HUES64 (cell line): ENCODE results near the gene PANK1.
"Not testable (repeated sequence)": the region's sequence is repeated elsewhere in the genome, so short reads cannot be mapped to it uniquely, and the experiment has no call there.

Source experiments
- H3K27ac ChIP-seq: 2 replicates; pipeline ENCODE4 v1.7.0; 2013; ENCODE audit warnings: low read depth, low read length, inconsistent platforms
- H3K27me3 ChIP-seq: 2 replicates; pipeline ENCODE4 v1.6.1; 2013; ENCODE audit warnings: mild to moderate bottlenecking, low read length; ENCODE audit not compliant: insufficient read depth
- H3K36me3 ChIP-seq: 2 replicates; pipeline ENCODE4 v1.6.1; 2013; ENCODE audit warnings: mild to moderate bottlenecking, low read length; ENCODE audit not compliant: insufficient read depth
- H3K4me1 ChIP-seq: 2 replicates; pipeline ENCODE4 v1.6.1; 2013; ENCODE audit warnings: mild to moderate bottlenecking, low read length, moderate library complexity; ENCODE audit not compliant: insufficient read depth
- H3K4me3 ChIP-seq: 2 replicates; pipeline ENCODE4 v1.5.1; 2013; ENCODE audit warnings: mild to moderate bottlenecking, low read length, moderate library complexity
- H3K9ac ChIP-seq: 2 replicates; pipeline ENCODE4 v1.6.1; 2013; ENCODE audit warnings: mild to moderate bottlenecking, low read depth, low read length
- H3K9me3 ChIP-seq: 2 replicates; pipeline ENCODE4 v1.6.1; 2013; ENCODE audit warnings: low read depth, low read length; ENCODE audit not compliant: insufficient read depth
- WGBS: fragments of 150-250, 120-280 bp; methylation state at CpG from one replicate; pipeline ENCODE4 v1.1.7; 2013; ENCODE audit warnings: missing lambda C conversion rate; 5-methylcytosine and 5-hydroxymethylcytosine counted together

PANK1 gene

DNA sequence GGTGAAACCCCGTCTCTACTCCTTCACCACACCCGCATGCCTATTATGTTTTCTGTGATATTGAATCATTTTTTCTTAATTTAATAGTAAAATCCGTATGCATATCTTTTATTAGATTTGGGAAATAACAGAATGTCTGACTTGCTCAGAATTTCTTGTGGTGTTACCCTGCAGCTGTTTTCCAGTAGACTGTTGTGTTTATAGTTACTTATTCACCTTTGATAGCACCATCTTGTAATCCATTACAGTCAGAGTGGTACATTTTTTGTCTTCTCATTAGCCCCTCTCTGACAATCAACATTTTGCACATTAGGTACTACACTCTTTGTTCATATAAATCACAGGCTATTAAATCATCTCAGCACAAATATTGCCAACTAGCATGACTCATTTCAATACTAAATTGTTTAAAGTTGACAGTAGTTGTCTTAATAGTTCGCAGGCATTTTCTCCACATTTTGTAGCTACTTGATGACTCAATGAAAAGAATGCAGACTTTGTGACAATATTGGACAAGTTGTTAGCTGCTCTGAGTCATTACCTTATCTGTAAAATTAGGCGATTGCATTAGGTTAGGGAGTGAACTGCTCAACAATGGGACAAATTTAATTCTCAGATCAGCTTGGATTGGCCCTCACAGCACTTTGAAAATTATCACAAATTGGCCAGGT, 91.8 kb downstream of the PANK1 start:
- Histone ChIP-seq H3K27ac (no peak overlapping the region), H3K9me3 (no peaks in the 10 kb centered on the region), H3K4me3 (no peak overlapping the region), H3K27me3 (no peaks in the 10 kb centered on the region), H3K36me3 (no peaks in the 10 kb centered on the region), H3K9ac (no peak overlapping the region), H3K4me1 (no peaks in the 10 kb centered on the region)
- WGBS = 91% methylated on average over 3 of the region's 5 CpGs

DNA sequence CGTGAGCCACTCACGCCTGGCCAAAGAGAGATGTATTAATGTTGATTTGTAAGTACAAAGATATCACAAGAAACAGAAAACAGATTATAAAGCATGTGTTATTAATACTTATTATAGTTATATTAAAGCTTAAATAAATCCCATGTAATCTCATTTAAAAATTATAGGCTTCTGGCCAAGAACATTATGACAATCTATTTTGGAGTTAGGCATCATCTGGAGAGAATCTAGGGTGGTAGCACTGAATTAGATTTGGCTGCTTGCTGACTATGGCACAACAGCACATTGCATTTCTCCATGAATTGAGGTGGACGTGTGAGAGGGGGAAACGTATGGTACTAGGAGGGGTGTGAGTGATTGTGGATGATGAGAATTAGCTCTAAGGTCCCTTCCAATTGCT, 92.8 kb downstream of the PANK1 start:
- H3K36me3 ChIP-seq = no peaks in the 10 kb centered on the region
- 95% methylated on average over 3 of the region's 4 CpGs for WGBS
- no peaks in the 10 kb centered on the region for H3K27me3 ChIP-seq
- no peaks in the 10 kb centered on the region for H3K4me1 ChIP-seq
- H3K9ac ChIP-seq = no peak overlapping the region
- no peaks in the 10 kb centered on the region for H3K9me3 ChIP-seq
- H3K27ac ChIP-seq = no peak overlapping the region
- H3K4me3 ChIP-seq = no peak overlapping the region

DNA sequence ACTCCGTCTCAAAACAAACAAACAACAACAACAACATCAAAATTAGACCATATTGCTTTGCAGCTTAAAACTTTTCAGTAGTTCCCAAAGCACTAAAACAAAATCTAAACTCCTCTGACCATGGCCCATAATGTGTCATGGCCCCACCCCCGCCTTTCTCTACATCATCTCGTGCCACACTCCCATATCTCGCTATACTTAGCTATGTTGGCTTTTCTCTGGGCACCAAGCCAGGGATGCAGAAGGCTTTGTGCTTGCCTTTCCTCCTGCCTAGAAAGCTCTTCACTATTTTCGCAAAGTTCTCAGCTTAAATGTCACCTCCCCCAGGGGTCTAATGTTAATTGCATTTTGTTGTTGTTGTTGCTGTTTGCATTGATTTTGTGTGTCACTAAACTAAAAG, 94.5 kb downstream of the PANK1 start:
- Histone ChIP-seq H3K36me3 (no peaks in the 10 kb centered on the region), H3K4me3 (no peak overlapping the region), H3K4me1 (no peaks in the 10 kb centered on the region), H3K27ac (no peak overlapping the region), H3K9ac (no peak overlapping the region), H3K27me3 (no peaks in the 10 kb centered on the region), H3K9me3 (no peaks in the 10 kb centered on the region)
- WGBS = 90% methylated on average over 5 of the region's 5 CpGs

DNA sequence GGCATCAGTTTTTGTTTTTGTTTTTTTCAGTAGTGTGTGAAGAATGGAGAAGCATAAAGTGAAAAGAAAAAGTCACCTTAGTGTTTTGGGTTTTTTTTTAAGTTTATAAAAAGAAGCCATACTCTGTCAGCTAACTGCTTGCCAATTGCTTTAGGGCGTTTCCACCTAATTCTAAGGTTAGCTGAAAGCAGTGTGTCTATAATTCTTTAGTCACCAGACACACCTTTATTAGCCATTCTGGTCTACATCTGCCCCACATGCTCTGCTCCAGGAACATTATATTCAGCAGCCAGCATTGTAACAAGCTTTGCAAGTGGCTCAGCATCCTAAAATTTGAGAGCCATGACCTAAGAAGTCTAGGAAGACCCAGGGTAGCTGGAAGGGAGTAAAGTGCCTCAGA, 95.5 kb downstream of the PANK1 start:
- Histone ChIP-seq H3K27me3 (no peaks in the 10 kb centered on the region), H3K9ac (no peak overlapping the region), H3K36me3 (no peaks in the 10 kb centered on the region), H3K9me3 (no peaks in the 10 kb centered on the region), H3K4me1 (no peaks in the 10 kb centered on the region), H3K4me3 (no peak overlapping the region), H3K27ac (no peak overlapping the region)
- 100% methylated on average over 1 of the region's 1 CpG for WGBS

DNA sequence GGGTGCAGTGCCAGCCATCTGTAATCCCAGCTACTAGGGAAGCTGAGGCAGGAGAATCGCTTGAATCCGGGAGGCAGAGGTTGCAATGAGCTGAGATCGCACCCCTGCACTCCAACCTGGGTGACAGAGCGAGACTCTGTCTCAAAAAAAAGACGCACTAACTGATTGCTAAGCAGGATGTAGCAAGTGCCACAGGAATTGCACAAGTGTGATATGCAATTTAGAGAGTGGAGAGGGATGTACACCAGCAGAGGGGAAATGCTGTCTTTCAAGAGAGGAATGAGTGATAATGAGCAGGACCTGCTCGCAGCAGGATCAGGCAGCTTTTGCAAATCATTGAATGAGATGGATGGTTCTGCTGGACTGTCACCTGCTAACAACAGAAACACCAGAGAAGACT, 96.4 kb downstream of the PANK1 start:
- no peak overlapping the region for H3K27ac ChIP-seq
- no peak overlapping the region for H3K4me3 ChIP-seq
- H3K4me1 ChIP-seq = no peaks in the 10 kb centered on the region

DNA sequence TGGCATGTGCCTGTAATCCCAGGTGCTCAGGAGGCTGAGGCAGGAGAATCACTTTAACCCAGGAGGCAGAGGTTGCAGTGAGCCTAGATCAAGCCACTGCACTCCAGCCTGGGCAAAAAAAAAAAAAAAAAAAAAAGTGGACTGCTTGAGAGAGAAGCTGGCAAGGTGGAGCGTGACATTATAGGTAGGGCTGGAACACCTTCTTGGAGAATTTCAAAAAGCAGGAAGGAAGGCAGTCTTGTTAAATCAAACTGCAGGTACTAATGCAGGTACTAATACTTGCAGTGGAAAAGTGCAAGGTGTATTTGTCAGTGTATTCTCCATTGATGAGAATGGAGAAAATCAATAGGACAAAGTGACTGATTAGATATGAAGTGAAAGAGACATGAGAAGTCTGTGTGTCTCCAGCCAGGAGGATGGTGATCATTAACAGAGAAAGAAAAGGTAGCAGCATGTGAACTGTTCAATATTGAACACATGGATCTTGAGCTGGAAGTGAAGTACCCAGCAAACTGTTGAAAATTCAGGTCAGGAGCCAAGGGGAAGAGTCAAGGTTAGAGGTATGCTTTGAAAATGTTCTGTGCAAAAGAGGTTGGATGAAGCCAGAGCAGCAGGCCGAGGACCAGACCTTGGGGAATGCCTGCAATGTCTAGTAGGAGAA, 97.1 kb downstream of the PANK1 start:
- Histone ChIP-seq H3K36me3 (no peaks in the 10 kb centered on the region), H3K27me3 (no peaks in the 10 kb centered on the region), H3K9me3 (no peaks in the 10 kb centered on the region), H3K9ac (no peak overlapping the region), H3K27ac (no peak overlapping the region), H3K4me1 (no peaks in the 10 kb centered on the region), H3K4me3 (no peak overlapping the region)
- WGBS = 66% methylated on average over 2 of the region's 2 CpGs

More for the DNA sequence above, 96.4 kb downstream of the PANK1 start:
- no peak overlapping the region for H3K9ac ChIP-seq
- WGBS = 95% methylated on average over 6 of the region's 6 CpGs
- no peaks in the 10 kb centered on the region for H3K27me3 ChIP-seq
- H3K36me3 ChIP-seq = no peaks in the 10 kb centered on the region
- no peaks in the 10 kb centered on the region for H3K9me3 ChIP-seq

DNA sequence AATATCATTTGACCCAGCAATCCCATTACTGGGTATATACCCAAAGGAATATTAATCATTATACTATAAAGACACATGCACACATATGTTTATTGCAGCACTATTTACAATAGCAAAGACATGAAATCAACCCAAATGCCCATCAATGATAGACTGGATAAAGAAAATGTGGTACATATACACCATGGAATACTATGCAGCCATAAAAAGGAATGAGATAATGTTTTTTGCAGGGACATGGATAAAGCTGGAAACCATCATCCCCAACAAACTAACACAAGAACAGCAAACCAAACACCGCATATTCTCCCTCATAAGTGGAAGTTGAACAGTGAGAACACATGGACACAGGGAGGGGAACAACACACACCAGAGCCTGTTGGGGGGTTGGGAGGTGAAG, 98.4 kb downstream of the PANK1 start:
- not testable (repeated sequence) for H3K4me3 ChIP-seq, H3K27me3 ChIP-seq, H3K9me3 ChIP-seq, H3K9ac ChIP-seq, H3K4me1 ChIP-seq, H3K36me3 ChIP-seq, H3K27ac ChIP-seq
- no CpG with 5 or more reads among the region's 1 CpG for WGBS

DNA sequence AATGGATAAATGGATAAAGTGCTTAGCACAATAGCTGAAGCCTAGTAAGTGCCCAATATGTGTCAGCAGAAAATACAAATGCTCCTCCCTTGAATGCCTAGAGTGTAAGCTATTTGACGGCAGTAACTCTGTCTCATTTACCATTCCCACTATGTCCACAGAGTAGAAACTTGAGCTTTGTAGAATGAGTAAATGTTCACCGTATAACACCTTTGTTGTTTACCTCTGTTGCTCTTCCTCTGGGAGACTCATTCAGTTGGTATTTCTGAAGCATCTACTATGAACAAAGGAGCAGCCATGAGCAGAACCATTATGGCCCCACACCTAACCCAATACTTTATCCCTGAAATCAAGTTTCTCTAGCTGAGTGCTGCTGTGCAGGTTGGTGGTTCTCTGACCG, 101.2 kb downstream of the PANK1 start:
- no peak overlapping the region for H3K4me3 ChIP-seq
- H3K27me3 ChIP-seq = no peaks in the 10 kb centered on the region
- H3K4me1 ChIP-seq = no peaks in the 10 kb centered on the region
- no peaks in the 10 kb centered on the region for H3K9me3 ChIP-seq
- H3K27ac ChIP-seq = no peak overlapping the region
- H3K9ac ChIP-seq = no peak overlapping the region
- no peaks in the 10 kb centered on the region for H3K36me3 ChIP-seq
- 96% methylated on average over 3 of the region's 3 CpGs for WGBS

DNA sequence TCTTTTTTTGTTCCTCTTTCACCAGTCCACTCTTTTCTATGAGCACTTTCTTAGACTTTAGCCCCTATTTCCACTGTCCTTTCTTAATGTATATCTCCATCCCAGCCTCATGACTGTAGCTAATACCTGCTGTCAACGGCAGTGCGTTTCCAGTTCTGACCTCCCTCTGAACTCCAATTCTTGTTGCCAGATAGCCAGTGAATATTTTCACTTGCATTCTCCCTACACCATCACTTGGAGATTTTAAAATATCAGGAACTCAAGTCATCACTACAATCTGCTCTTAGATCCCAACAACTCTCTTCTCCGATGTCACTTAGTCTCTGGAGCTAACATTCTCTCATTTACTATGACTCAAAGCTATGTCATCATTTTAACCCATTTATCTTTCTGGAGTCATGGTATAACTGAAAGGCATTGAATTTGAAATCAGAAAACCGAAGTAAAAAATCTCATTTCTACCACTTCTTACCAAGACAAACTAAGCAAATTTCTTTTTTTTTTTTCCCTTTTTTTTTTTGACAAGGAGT, 104.6 kb downstream of the PANK1 start:
- no peaks in the 10 kb centered on the region for H3K9me3 ChIP-seq
- peaks cover 11% of the 10 kb centered on the region for H3K4me1 ChIP-seq
- H3K27me3 ChIP-seq = peaks cover 20% of the 10 kb centered on the region
- no peak overlapping the region for H3K27ac ChIP-seq
- H3K9ac ChIP-seq = no peak overlapping the region
- H3K4me3 ChIP-seq = no peak overlapping the region
- no peaks in the 10 kb centered on the region for H3K36me3 ChIP-seq
- WGBS = 90% methylated on average over 4 of the region's 4 CpGs

DNA sequence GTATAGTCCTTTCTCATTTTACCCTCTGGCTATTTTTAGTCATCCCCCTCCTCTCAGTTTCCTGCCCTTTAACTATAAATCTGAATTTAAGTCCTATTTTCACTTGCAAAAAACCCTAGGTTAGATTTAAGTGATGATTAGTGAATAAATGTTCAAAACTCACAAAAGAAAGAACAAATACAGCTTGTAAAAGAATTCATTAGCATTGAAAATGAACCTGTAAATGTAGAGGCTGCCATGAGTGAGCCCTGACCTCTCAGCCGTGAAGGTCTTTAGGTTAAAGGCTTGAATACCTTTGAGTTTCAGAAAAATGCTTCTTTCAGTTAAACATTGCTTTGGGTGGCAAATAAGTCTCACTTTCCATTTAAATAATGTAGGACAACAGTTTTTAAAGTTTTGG, 107.7 kb downstream of the PANK1 start:
- H3K36me3 ChIP-seq = no peaks in the 10 kb centered on the region
- H3K27ac ChIP-seq = no peak overlapping the region
- H3K4me1 ChIP-seq = peaks cover 27% of the 10 kb centered on the region
- peaks cover 37% of the 10 kb centered on the region for H3K27me3 ChIP-seq
- no peak overlapping the region for H3K4me3 ChIP-seq
- no peak overlapping the region for H3K9ac ChIP-seq
- WGBS = 45% methylated on average over 1 of the region's 1 CpG
- no peaks in the 10 kb centered on the region for H3K9me3 ChIP-seq

DNA sequence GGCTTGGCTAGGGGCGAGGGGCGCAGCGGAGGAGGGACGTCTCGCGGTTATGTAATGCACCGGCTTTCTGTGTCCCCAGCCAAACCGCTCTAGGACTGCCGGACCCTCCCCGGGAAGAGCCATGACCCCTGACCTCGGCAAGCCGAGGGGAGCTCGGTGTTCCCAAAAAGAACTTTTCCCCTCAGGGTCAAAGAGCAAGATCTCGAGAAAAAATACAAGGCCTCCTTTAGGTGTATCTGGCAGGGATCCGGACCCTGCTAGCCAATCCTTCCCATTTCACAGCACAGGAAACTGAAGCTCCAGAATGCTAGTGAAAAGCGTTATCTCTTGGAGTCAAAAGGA, 109.1 kb downstream of the PANK1 start:
- Histone ChIP-seq H3K9ac (peak overlapping the region; percentile 58), H3K36me3 (no peaks in the 10 kb centered on the region), H3K27ac (no peak overlapping the region; the same call in 1 of the 2 replicates), H3K27me3 (peaks cover 37% of the 10 kb centered on the region), H3K4me3 (peak overlapping the region; percentile 61), H3K9me3 (no peaks in the 10 kb centered on the region), H3K4me1 (peaks cover 35% of the 10 kb centered on the region)
- 15% methylated on average over 16 of the region's 16 CpGs for WGBS
